GM12891 (cell line): ENCODE results near the gene SMPD3.

ENCODE experiments used
- POLR2A ChIP-seq: IDR thresholded peaks from 2 replicates; pipeline ENCODE4 v1.6.1; 2011; ENCODE audit warnings: low read depth, low read length, control low read depth
- POLR2AphosphoS5 ChIP-seq: IDR thresholded peaks from 2 replicates; pipeline ENCODE4 v1.6.1; 2011; ENCODE audit warnings: low read depth, low read length, control low read depth
- TAF1 ChIP-seq: IDR thresholded peaks from 2 replicates; pipeline ENCODE4 v1.6.1; 2011; ENCODE audit warnings: low read depth, low read length, control low read depth

- TF ChIP-seq POLR2A (no peak), POLR2AphosphoS5 (no peak), TAF1 (no peak)
Observed at GRCh38 chr16:68492543-68493411, 44.5 kb upstream of the SMPD3 start.
